Activated T-helper 17 cell treated with anti-CD3 and anti-CD28 coated beads, Interleukin-2, amount 50 U/mL, for 72 hours (primary cell): ENCODE measurements around the gene AKT1. TPM values are rescaled to one million over a fixed set of nuclear protein-coding genes. Genes with fewer than 3 reads are reported as not detected.

Source experiments
- ATAC-seq: fragments of 150-1000 bp; cut with Tn5 transposase; replicated peaks from 2 replicates; pipeline ENCODE4 v1.10.0; 2021; ENCODE audit warnings: mild to moderate bottlenecking, moderate library complexity
- H3K27ac Mint-ChIP-seq: one replicate; pipeline ENCODE4 v1.8.0; 2022; ENCODE audit warnings: mixed read lengths
- H3K27me3 Mint-ChIP-seq: one replicate; pipeline ENCODE4 v1.8.0; 2022; ENCODE audit warnings: mixed read lengths
- H3K36me3 Mint-ChIP-seq: one replicate; pipeline ENCODE4 v1.8.0; 2022; ENCODE audit warnings: low read depth, mild to moderate bottlenecking, mixed read lengths
- H3K4me1 Mint-ChIP-seq: one replicate; pipeline ENCODE4 v1.8.0; 2022; ENCODE audit warnings: mixed read lengths
- H3K4me3 Mint-ChIP-seq: one replicate; pipeline ENCODE4 v1.8.0; 2022; ENCODE audit warnings: mild to moderate bottlenecking, mixed read lengths
- H3K9me3 Mint-ChIP-seq: one replicate; pipeline ENCODE4 v1.8.0; 2022; ENCODE audit warnings: mixed read lengths
- total RNA-seq, 2 donors: library from RNA; stranded (reverse); gene quantifications; one replicate each; pipeline ENCODE4 v1.2.3, GENCODE V29; 2022

Gene AKT1
- total RNA-seq, 2 donors from 2014 or later: 81.3 to 160 TPM

- no peak overlapping the region for H3K27ac Mint-ChIP-seq
- no peaks in the 10 kb centered on the region for H3K9me3 Mint-ChIP-seq
- no peak overlapping the region for H3K4me3 Mint-ChIP-seq
- H3K36me3 Mint-ChIP-seq: peaks cover 19% of the 10 kb centered on the region
- H3K4me1 Mint-ChIP-seq: peaks cover 3% of the 10 kb centered on the region
- H3K27me3 Mint-ChIP-seq: no peaks in the 10 kb centered on the region
- ATAC-seq: no peak
Measured at GRCh38 chr14:104787736-104788135, 7.8 kb downstream of the AKT1 start.

GRCh38 chr14:104786726-104787675, 8.5 kb downstream of the AKT1 start:
- no peaks in the 10 kb centered on the region for H3K27me3 Mint-ChIP-seq
- H3K9me3 Mint-ChIP-seq: no peaks in the 10 kb centered on the region
- no peak for ATAC-seq
- H3K4me3 Mint-ChIP-seq: no peak overlapping the region
- peak overlapping the region; percentile 43 for H3K27ac Mint-ChIP-seq
- no peaks in the 10 kb centered on the region for H3K4me1 Mint-ChIP-seq
- peaks cover 19% of the 10 kb centered on the region for H3K36me3 Mint-ChIP-seq

- peaks cover 14% of the 10 kb centered on the region for H3K36me3 Mint-ChIP-seq
- H3K4me1 Mint-ChIP-seq: no peaks in the 10 kb centered on the region
- peak overlapping the region; percentile 43 for H3K27ac Mint-ChIP-seq
- H3K9me3 Mint-ChIP-seq: no peaks in the 10 kb centered on the region
- ATAC-seq: peak; percentile 47
- H3K27me3 Mint-ChIP-seq: no peaks in the 10 kb centered on the region
- H3K4me3 Mint-ChIP-seq: no peak overlapping the region
Measured at GRCh38 chr14:104786091-104786586, 9.4 kb downstream of the AKT1 start.

- Mint-ChIP-seq H3K4me1 (no peaks in the 10 kb centered on the region), H3K36me3 (peaks cover 9% of the 10 kb centered on the region), H3K4me3 (no peak overlapping the region), H3K27me3 (no peaks in the 10 kb centered on the region), H3K27ac (no peak overlapping the region), H3K9me3 (no peaks in the 10 kb centered on the region)
- ATAC-seq: no peak
Measured at GRCh38 chr14:104785708-104786080, 9.9 kb downstream of the AKT1 start.

GRCh38 chr14:104784846-104785707, 10.5 kb downstream of the AKT1 start:
- Mint-ChIP-seq H3K4me1 (no peaks in the 10 kb centered on the region), H3K36me3 (peaks cover 9% of the 10 kb centered on the region), H3K27me3 (no peaks in the 10 kb centered on the region), H3K27ac (no peak overlapping the region), H3K9me3 (no peaks in the 10 kb centered on the region), H3K4me3 (no peak overlapping the region)
- no peak for ATAC-seq

GRCh38 chr14:104784218-104784568, 11.4 kb downstream of the AKT1 start:
- Mint-ChIP-seq H3K27ac (no peak overlapping the region), H3K4me3 (no peak overlapping the region), H3K27me3 (no peaks in the 10 kb centered on the region), H3K36me3 (no peaks in the 10 kb centered on the region), H3K4me1 (no peaks in the 10 kb centered on the region), H3K9me3 (no peaks in the 10 kb centered on the region)
- ATAC-seq: no peak

- Mint-ChIP-seq H3K4me1 (no peaks in the 10 kb centered on the region), H3K27me3 (no peaks in the 10 kb centered on the region), H3K9me3 (no peaks in the 10 kb centered on the region)
Measured at GRCh38 chr14:104783484-104784217, 11.9 kb downstream of the AKT1 start.

GRCh38 chr14:104782808-104783139, 12.8 kb downstream of the AKT1 start:
- Mint-ChIP-seq H3K9me3 (no peaks in the 10 kb centered on the region), H3K27ac (no peak overlapping the region), H3K27me3 (no peaks in the 10 kb centered on the region), H3K4me1 (no peaks in the 10 kb centered on the region), H3K36me3 (no peaks in the 10 kb centered on the region), H3K4me3 (no peak overlapping the region)
- no peak for ATAC-seq

More at GRCh38 chr14:104783484-104784217, 11.9 kb downstream of the AKT1 start:
- no peak for ATAC-seq
- Mint-ChIP-seq H3K36me3 (no peaks in the 10 kb centered on the region), H3K4me3 (no peak overlapping the region), H3K27ac (no peak overlapping the region)

GRCh38 chr14:104782086-104782807, 13.3 kb downstream of the AKT1 start:
- no peaks in the 10 kb centered on the region for H3K9me3 Mint-ChIP-seq
- no peaks in the 10 kb centered on the region for H3K4me1 Mint-ChIP-seq
- H3K36me3 Mint-ChIP-seq: no peaks in the 10 kb centered on the region
- H3K4me3 Mint-ChIP-seq: no peak overlapping the region
- no peak for ATAC-seq
- H3K27me3 Mint-ChIP-seq: no peaks in the 10 kb centered on the region
- H3K27ac Mint-ChIP-seq: no peak overlapping the region

GRCh38 chr14:104781271-104782077, 14.1 kb downstream of the AKT1 start:
- ATAC-seq: no peak
- H3K4me1 Mint-ChIP-seq: no peaks in the 10 kb centered on the region
- H3K4me3 Mint-ChIP-seq: no peak overlapping the region
- no peaks in the 10 kb centered on the region for H3K27me3 Mint-ChIP-seq
- no peaks in the 10 kb centered on the region for H3K9me3 Mint-ChIP-seq
- no peak overlapping the region for H3K27ac Mint-ChIP-seq
- no peaks in the 10 kb centered on the region for H3K36me3 Mint-ChIP-seq

GRCh38 chr14:104780513-104781030, 15.0 kb downstream of the AKT1 start:
- H3K4me3 Mint-ChIP-seq: no peak overlapping the region
- no peaks in the 10 kb centered on the region for H3K4me1 Mint-ChIP-seq

GRCh38 chr14:104779776-104780512, 15.6 kb downstream of the AKT1 start:
- Mint-ChIP-seq H3K4me3 (no peak overlapping the region), H3K27ac (no peak overlapping the region), H3K36me3 (no peaks in the 10 kb centered on the region), H3K4me1 (no peaks in the 10 kb centered on the region), H3K9me3 (no peaks in the 10 kb centered on the region), H3K27me3 (no peaks in the 10 kb centered on the region)
- no peak for ATAC-seq

More at GRCh38 chr14:104780513-104781030, 15.0 kb downstream of the AKT1 start:
- H3K27ac Mint-ChIP-seq: no peak overlapping the region
- ATAC-seq: no peak
- H3K36me3 Mint-ChIP-seq: no peaks in the 10 kb centered on the region
- no peaks in the 10 kb centered on the region for H3K27me3 Mint-ChIP-seq
- no peaks in the 10 kb centered on the region for H3K9me3 Mint-ChIP-seq
